GM23338 (cell line): ENCODE data around the gene DDX21. TPM values are rescaled to one million over a fixed set of nuclear protein-coding genes. Genes with fewer than 3 reads are reported as not detected.
"Not testable (repeated sequence)": the region's sequence is repeated elsewhere in the genome, so short reads cannot be mapped to it uniquely, and the experiment has no call there.

Experiments
- ATAC-seq: fragments of 200-7000 bp; cut with Tn5 transposase; 3 replicates; pipeline ENCODE4 v1.9.1; 2020
- DNase-seq: peaks from one replicate; pipeline ENCODE4 v3.0.0-alpha.2; 2015; ENCODE audit warnings: low spot score
- H2AFZ ChIP-seq: fragments of 200-600 bp; sonication (generic); 2 replicates; pipeline ENCODE4 v1.8.0; 2016; ENCODE audit warnings: antibody characterized with exemption, mild to moderate bottlenecking, moderate library complexity
- H3F3A ChIP-seq: fragments of 200-600 bp; sonication (generic); replicated peaks from 2 replicates; pipeline ENCODE4 v1.8.0; 2017; ENCODE audit warnings: antibody characterized with exemption, mixed run types, low read depth
- H3K27ac ChIP-seq: fragments of 200-600 bp; sonication (generic); 2 replicates; pipeline ENCODE4 v1.6.1; 2016; ENCODE audit warnings: low read depth
- H3K27me3 ChIP-seq: fragments of 200-600 bp; sonication (generic); 2 replicates; pipeline ENCODE4 v1.8.0; 2016; ENCODE audit warnings: mild to moderate bottlenecking, mixed run types, moderate library complexity; ENCODE audit not compliant: insufficient read depth
- H3K36me3 ChIP-seq: fragments of 200-600 bp; sonication (generic); 2 replicates; pipeline ENCODE4 v1.8.0; 2016; ENCODE audit warnings: mild to moderate bottlenecking; ENCODE audit not compliant: insufficient read depth
- H3K4me1 ChIP-seq: fragments of 200-600 bp; sonication (generic); 2 replicates; pipeline ENCODE4 v1.8.0; 2016; ENCODE audit warnings: mild to moderate bottlenecking, moderate library complexity; ENCODE audit not compliant: insufficient read depth
- H3K4me2 ChIP-seq: fragments of 200-600 bp; sonication (generic); 2 replicates; pipeline ENCODE4 v1.7.1; 2017; ENCODE audit warnings: mixed run types
- H3K4me3 ChIP-seq: fragments of 200-600 bp; sonication (generic); 2 replicates; pipeline ENCODE4 v1.6.1; 2016; ENCODE audit warnings: mixed run types
- H3K79me2 ChIP-seq: fragments of 200-600 bp; sonication (generic); replicated peaks from 2 replicates; pipeline ENCODE4 v1.8.0; 2017; ENCODE audit warnings: mild to moderate bottlenecking; ENCODE audit not compliant: insufficient read depth
- H3K9me2 ChIP-seq: fragments of 200-600 bp; sonication (generic); 2 replicates; pipeline ENCODE4 v1.8.0; 2017; ENCODE audit not compliant: insufficient read depth
- H4K20me1 ChIP-seq: fragments of 200-600 bp; sonication (generic); replicated peaks from 2 replicates; pipeline ENCODE4 v1.8.0; 2017; ENCODE audit warnings: mild to moderate bottlenecking; ENCODE audit not compliant: insufficient read depth
- H3K27ac Mint-ChIP-seq: 2 replicates; pipeline ENCODE4 v1.8.0; 2020; ENCODE audit warnings: inconsistent platforms, mild to moderate bottlenecking, moderate library complexity, mixed read lengths
- H3K27me3 Mint-ChIP-seq: 3 replicates; pipeline ENCODE4 v1.8.0; 2022; ENCODE audit warnings: low read depth, mild to moderate bottlenecking, moderate library complexity, mixed read lengths, inconsistent platforms; ENCODE audit not compliant: insufficient read depth, poor library complexity
- H3K36me3 Mint-ChIP-seq: 3 replicates; pipeline ENCODE4 v1.8.0; 2021; ENCODE audit warnings: low read depth, mild to moderate bottlenecking, inconsistent platforms, moderate library complexity, mixed read lengths
- H3K4me1 Mint-ChIP-seq: 3 replicates; pipeline ENCODE4 v1.8.0; 2020; ENCODE audit warnings: mild to moderate bottlenecking, inconsistent platforms, mixed read lengths
- H3K4me3 Mint-ChIP-seq: 3 replicates; pipeline ENCODE4 v1.8.0; 2021; ENCODE audit warnings: moderate library complexity, mild to moderate bottlenecking, inconsistent platforms, mixed read lengths
- H3K9me3 Mint-ChIP-seq: 3 replicates; pipeline ENCODE4 v1.8.0; 2020; ENCODE audit warnings: moderate library complexity, mild to moderate bottlenecking, inconsistent platforms, mixed read lengths
- CREB1 ChIP-seq: fragments of 250-450 bp; sonication (Bioruptor Pico); IDR thresholded peaks from 2 replicates; pipeline ENCODE4 v1.5.0; 2020; ENCODE audit warnings: low read depth, mild to moderate bottlenecking, moderate library complexity
- CTCF ChIP-seq, 2 experiments: fragments of 200-600 bp in 1 of 2; sonication (generic) in 1 of 2; conservative IDR thresholded peaks; 2 replicates each; pipeline versions ENCODE4 v1.5.1 to v1.6.1; 2016 to 2017; ENCODE audit warnings: antibody characterized with exemption in 2 of 2, low read depth in 2 of 2, mild to moderate bottlenecking in 2 of 2, moderate library complexity in 1 of 2
- JUNB ChIP-seq: IDR thresholded peaks from one replicate; pipeline ENCODE4 v1.6.1; 2016; ENCODE audit warnings: antibody characterized with exemption; ENCODE audit not compliant: unreplicated experiment
- POLR2AphosphoS5 ChIP-seq: IDR thresholded peaks from 2 replicates; pipeline ENCODE4 v1.6.1; 2016; ENCODE audit warnings: antibody characterized with exemption, low read depth
- REST ChIP-seq: IDR thresholded peaks from one replicate; pipeline ENCODE4 v1.6.1; 2018; ENCODE audit warnings: antibody characterized with exemption; ENCODE audit not compliant: unreplicated experiment
- STAT1 ChIP-seq: IDR thresholded peaks from one replicate; pipeline ENCODE4 v1.6.1; 2016; ENCODE audit warnings: antibody characterized with exemption; ENCODE audit not compliant: unreplicated experiment
- polyA plus RNA-seq: library from polyadenylated mRNA; unstranded; fragments of >200 nt; fragmentation: Nextera tagmentation; extraction: Ambion mirVana; gene quantifications from 2 replicates; pipeline ENCODE4 v1.2.1, GENCODE V29; 2016
- total RNA-seq: library from RNA; depleted of rRNA; stranded (reverse); fragments of >200 nt; shearing (Covaris generic); gene quantifications from 2 replicates; pipeline ENCODE4 v1.2.3, GENCODE V29; 2014

The DDX21 gene
- total and polyA plus RNA-seq, 2 experiments from 2014 or later = 138 to 209 TPM

GRCh38 chr10:68932860-68933259 is 23.1 kb upstream of the DDX21 start:
- not testable (repeated sequence) for H3K4me1 ChIP-seq, H3K4me2 ChIP-seq, H3K79me2 ChIP-seq, H3F3A ChIP-seq, H3K27ac Mint-ChIP-seq, H3K27me3 ChIP-seq, ATAC-seq, H3K9me3 Mint-ChIP-seq, H2AFZ ChIP-seq, DNase-seq, H3K27ac ChIP-seq, H3K27me3 Mint-ChIP-seq, H3K4me3 ChIP-seq, H4K20me1 ChIP-seq, H3K4me3 Mint-ChIP-seq, H3K9me2 ChIP-seq, H3K4me1 Mint-ChIP-seq
- peaks cover 44% of the 10 kb centered on the region for H3K36me3 Mint-ChIP-seq
- H3K36me3 ChIP-seq = peaks cover 13% of the 10 kb centered on the region

- H3K9me3 Mint-ChIP-seq = no peaks in the 10 kb centered on the region
- Histone ChIP-seq H3K36me3 (peaks cover 18% of the 10 kb centered on the region), H2AFZ (no peak overlapping the region), H3K4me1 (no peaks in the 10 kb centered on the region), H3K79me2 (no peaks in the 10 kb centered on the region), H3K4me2 (no peak overlapping the region), H3K27me3 (no peaks in the 10 kb centered on the region), H3K9me2 (no peaks in the 10 kb centered on the region), H4K20me1 (no peaks in the 10 kb centered on the region; the same call in 1 of the 2 replicates), H3K27ac (no peak overlapping the region), H3K4me3 (no peak overlapping the region), H3F3A (0 out of 2 replicates have a peak, but pooled peaks cover 4% of the 10 kb centered on the region)
- H3K4me1 Mint-ChIP-seq = no peaks in the 10 kb centered on the region
- H3K4me3 Mint-ChIP-seq = no peak overlapping the region
- no peak for TF ChIP-seq REST
- no peak for TF ChIP-seq POLR2AphosphoS5
- no peak for TF ChIP-seq CREB1 (CRISPR knock-in tag)
- no peak for TF ChIP-seq STAT1
- H3K27me3 Mint-ChIP-seq = peaks cover 2% of the 10 kb centered on the region
- ATAC-seq (no peak), DNase-seq (no peak)
- H3K36me3 Mint-ChIP-seq = peaks cover 48% of the 10 kb centered on the region
- H3K27ac Mint-ChIP-seq = no peak overlapping the region
Observed at GRCh38 chr10:68934994-68935393, 21.0 kb upstream of the DDX21 start.

- no peak for DNase-seq
- no peak overlapping the region for H3K27ac ChIP-seq
- no peaks in the 10 kb centered on the region for H3K9me2 ChIP-seq
- no peak overlapping the region for H3K27ac Mint-ChIP-seq
- H3K27me3 Mint-ChIP-seq = peaks cover 2% of the 10 kb centered on the region
- no peak overlapping the region for H3K4me3 Mint-ChIP-seq
- peaks cover 23% of the 10 kb centered on the region for H3K36me3 ChIP-seq
- ATAC-seq = no peak
- H4K20me1 ChIP-seq = no peaks in the 10 kb centered on the region; the same call in 1 of the 2 replicates
- no peak overlapping the region for H2AFZ ChIP-seq
- 0 out of 2 replicates have a peak, but pooled peaks cover 4% of the 10 kb centered on the region for H3F3A ChIP-seq
- no peak overlapping the region for H3K4me3 ChIP-seq
- no peaks in the 10 kb centered on the region for H3K79me2 ChIP-seq
- no peaks in the 10 kb centered on the region for H3K4me1 ChIP-seq
- H3K9me3 Mint-ChIP-seq = no peaks in the 10 kb centered on the region
- peaks cover 44% of the 10 kb centered on the region for H3K36me3 Mint-ChIP-seq
- H3K27me3 ChIP-seq = no peaks in the 10 kb centered on the region
- H3K4me2 ChIP-seq = no peak overlapping the region
- no peaks in the 10 kb centered on the region for H3K4me1 Mint-ChIP-seq
- no peak for TF ChIP-seq CTCF (conservative IDR thresholded peaks at IDR 0.05; ENCODE audit: low read depth in 2 of 2)
- no peak for TF ChIP-seq JUNB
Observed at GRCh38 chr10:68938117-68938516, 17.9 kb upstream of the DDX21 start.
